ENCODE results near the gene ATP8B4. TPM values are rescaled to one million over a fixed set of nuclear protein-coding genes. Genes with fewer than 3 reads are reported as not detected.
"Not testable (repeated sequence)": the region's sequence is repeated elsewhere in the genome, so short reads cannot be mapped to it uniquely, and the experiment has no call there.

The ATP8B4 gene
- total RNA-seq, 1 donor from 2014 or later: 9.8 TPM

DNA sequence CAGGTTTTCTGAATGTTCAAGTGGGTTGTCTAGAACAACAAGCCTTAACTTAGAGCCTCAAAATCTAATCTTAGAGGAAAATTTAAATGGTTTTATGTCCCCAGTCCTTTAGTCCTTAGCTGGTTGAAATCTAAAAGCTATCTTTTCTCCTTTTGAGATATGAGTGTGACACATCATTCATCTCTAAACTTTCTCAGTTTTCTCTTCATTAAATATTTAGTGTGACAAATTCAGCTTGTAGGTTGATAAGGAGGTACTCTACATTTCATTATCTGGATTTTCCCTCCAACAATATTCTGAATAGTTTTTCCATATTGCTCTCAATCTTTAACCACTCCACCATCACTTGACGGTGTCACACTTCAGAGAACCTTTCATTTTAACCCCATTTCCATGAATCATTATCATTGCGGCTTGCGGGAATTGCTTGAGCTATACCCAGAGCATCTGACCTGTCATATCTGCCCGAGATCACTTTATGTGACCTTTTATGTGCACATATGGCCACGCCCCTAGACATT is 16.1 kb upstream of the ATP8B4 start:
- Histone ChIP-seq H3K27ac (no peak overlapping the region), H3K9me3 (no peaks in the 10 kb centered on the region), H3K4me3 (no peak overlapping the region), H3K27me3 (no peaks in the 10 kb centered on the region), H3K4me1 (no peaks in the 10 kb centered on the region), H3K36me3 (no peaks in the 10 kb centered on the region)
- intact Hi-C loops (cut with DNase I): no loop called here
- TF ChIP-seq POLR2AphosphoS5 (IDR thresholded peaks at IDR 0.05; ENCODE audit: insufficient read depth in 1 of 2, low read depth in 1 of 2) (no peak), POLR2A (IDR thresholded peaks at IDR 0.05) (no peak)
- TF ChIP-seq, protein P1, sequence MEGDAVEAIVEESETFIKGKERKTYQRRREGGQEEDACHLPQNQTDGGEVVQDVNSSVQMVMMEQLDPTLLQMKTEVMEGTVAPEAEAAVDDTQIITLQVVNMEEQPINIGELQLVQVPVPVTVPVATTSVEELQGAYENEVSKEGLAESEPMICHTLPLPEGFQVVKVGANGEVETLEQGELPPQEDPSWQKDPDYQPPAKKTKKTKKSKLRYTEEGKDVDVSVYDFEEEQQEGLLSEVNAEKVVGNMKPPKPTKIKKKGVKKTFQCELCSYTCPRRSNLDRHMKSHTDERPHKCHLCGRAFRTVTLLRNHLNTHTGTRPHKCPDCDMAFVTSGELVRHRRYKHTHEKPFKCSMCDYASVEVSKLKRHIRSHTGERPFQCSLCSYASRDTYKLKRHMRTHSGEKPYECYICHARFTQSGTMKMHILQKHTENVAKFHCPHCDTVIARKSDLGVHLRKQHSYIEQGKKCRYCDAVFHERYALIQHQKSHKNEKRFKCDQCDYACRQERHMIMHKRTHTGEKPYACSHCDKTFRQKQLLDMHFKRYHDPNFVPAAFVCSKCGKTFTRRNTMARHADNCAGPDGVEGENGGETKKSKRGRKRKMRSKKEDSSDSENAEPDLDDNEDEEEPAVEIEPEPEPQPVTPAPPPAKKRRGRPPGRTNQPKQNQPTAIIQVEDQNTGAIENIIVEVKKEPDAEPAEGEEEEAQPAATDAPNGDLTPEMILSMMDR (IDR thresholded peaks at IDR 0.05): no peak
- no peak for DNase-seq (ENCODE audit: extremely low spot score in 2 of 2)

DNA sequence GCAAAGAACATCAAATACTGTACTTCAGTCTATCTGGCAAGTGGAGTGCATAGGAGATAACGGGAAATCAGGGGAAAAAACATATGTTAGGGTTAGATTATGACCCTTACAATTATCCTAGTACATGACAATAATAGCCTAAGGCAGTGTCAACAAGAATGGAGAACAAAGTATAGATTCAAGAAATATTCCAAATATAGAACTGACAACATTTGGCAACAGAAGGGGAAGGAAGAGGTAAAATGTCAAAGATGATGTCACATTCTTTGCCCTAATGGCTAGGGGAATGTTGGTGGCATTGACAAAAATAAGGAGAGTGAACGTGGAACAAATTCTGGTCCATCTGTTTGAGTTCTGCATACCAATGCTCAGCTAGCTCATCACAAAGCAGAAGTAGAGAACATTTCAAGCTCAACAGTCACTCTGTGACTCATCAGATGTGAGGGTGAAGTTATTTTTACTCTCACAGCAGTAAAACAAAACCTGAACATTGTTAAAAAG is 15.5 kb upstream of the ATP8B4 start:
- Histone ChIP-seq H3K4me3 (no peak overlapping the region), H3K36me3 (no peaks in the 10 kb centered on the region), H3K4me1 (no peaks in the 10 kb centered on the region), H3K27ac (no peak overlapping the region), H3K27me3 (no peaks in the 10 kb centered on the region), H3K9me3 (no peaks in the 10 kb centered on the region)
- no peak for DNase-seq (ENCODE audit: extremely low spot score in 2 of 2)
- TF ChIP-seq POLR2A (IDR thresholded peaks at IDR 0.05) (no peak), POLR2AphosphoS5 (IDR thresholded peaks at IDR 0.05; ENCODE audit: insufficient read depth in 1 of 2, low read depth in 1 of 2) (no peak)
- TF ChIP-seq, protein P1 (IDR thresholded peaks at IDR 0.05): no peak
- intact Hi-C loops (cut with DNase I): no loop called here

DNA sequence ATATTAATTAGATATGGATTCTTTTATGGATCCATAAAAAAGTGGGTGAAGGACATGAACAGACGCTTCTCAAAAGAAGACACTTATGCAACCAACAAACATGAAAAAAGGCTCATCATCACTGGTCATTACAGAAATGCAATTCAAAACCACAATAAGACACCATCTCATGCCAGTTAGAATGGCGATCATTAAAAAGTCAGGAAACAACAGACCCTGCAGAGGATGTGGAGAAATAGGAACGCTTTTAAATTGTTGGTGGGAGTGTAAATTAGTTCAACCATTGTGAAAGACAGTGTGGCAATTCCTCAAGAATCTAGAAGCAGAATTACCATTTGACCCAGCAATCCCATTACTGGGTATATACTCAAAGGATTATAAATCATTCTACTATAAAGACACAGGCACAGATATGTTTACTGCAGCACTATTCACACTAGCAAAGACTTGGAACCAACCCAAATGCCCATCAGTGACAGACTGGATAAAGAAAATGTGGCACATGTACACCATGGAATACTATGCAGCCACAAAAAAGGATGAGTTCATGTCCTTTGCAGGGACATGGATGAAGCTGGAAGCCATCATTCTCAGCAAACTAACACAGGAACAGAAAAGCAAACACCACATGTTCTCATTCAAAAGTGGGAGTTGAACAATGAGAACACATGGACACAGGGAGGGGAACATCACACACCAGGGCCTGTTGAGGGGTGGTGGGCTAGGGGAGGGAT is 13.4 kb upstream of the ATP8B4 start:
- H3K9me3 ChIP-seq; H3K4me3 ChIP-seq; H3K27ac ChIP-seq; H3K27me3 ChIP-seq; H3K36me3 ChIP-seq; H3K4me1 ChIP-seq; DNase-seq (ENCODE audit: extremely low spot score in 2 of 2); intact Hi-C loops (cut with DNase I): not testable (repeated sequence)

DNA sequence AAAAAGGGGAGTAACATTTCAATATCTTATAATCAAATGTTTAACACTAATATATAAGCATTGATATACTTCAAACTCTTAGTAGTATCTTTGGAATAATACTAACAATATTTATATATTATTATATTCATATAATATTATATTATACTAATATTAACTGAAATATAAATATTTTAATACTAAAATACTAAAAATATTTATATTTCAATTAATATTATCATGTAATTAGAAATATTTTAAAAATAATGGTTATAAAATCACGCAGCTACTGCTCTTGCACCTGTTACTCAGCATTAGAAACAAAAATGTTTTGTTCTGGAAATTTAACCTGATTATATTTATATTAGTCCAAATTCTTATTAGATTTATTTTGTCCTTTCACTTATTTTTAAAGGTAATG is 12.6 kb upstream of the ATP8B4 start:
- intact Hi-C loops (cut with DNase I): no loop called here
- no peaks in the 10 kb centered on the region for H3K36me3 ChIP-seq
- no peaks in the 10 kb centered on the region for H3K27me3 ChIP-seq
- no peak for DNase-seq (ENCODE audit: extremely low spot score in 2 of 2)
- no peaks in the 10 kb centered on the region for H3K4me1 ChIP-seq
- TF ChIP-seq, protein P1 (IDR thresholded peaks at IDR 0.05): no peak
- no peak for TF ChIP-seq POLR2A (IDR thresholded peaks at IDR 0.05)
- TF ChIP-seq POLR2AphosphoS5 (IDR thresholded peaks at IDR 0.05; ENCODE audit: insufficient read depth in 1 of 2, low read depth in 1 of 2): no peak
- no peak overlapping the region for H3K27ac ChIP-seq
- no peak overlapping the region for H3K4me3 ChIP-seq
- no peaks in the 10 kb centered on the region for H3K9me3 ChIP-seq

DNA sequence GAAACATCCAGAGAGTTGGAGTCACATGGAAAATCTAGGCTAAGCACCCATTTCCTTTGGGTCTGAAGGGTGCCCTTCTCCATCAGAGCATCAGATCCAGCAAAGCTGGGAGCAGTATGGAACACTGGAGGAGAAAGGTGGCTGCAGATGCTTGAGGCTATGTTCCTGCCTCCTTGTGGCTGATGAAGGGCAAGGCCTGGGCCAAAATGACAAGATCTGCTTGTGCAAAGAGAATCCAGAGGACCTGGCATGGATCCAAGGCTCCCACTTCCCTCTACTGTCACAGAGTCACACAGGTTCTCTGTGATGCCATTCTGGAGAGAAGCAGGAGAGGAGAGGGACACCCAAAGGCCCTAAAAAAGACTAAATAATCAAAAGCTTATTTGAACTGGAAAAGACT is 9.2 kb upstream of the ATP8B4 start:
- no peaks in the 10 kb centered on the region for H3K9me3 ChIP-seq
- no peaks in the 10 kb centered on the region for H3K36me3 ChIP-seq
- DNase-seq (ENCODE audit: extremely low spot score in 2 of 2): no peak
- H3K4me1 ChIP-seq: no peaks in the 10 kb centered on the region
- no peak overlapping the region for H3K4me3 ChIP-seq
- TF ChIP-seq POLR2A (IDR thresholded peaks at IDR 0.05) (no peak), POLR2AphosphoS5 (IDR thresholded peaks at IDR 0.05; ENCODE audit: insufficient read depth in 1 of 2, low read depth in 1 of 2) (no peak)
- TF ChIP-seq, protein P1 (IDR thresholded peaks at IDR 0.05): no peak
- intact Hi-C loops (cut with DNase I): no loop called here
- H3K27ac ChIP-seq: no peak overlapping the region
- H3K27me3 ChIP-seq: no peaks in the 10 kb centered on the region
